H9 (cell line): ENCODE measurements around the gene MBNL1. TPM values are rescaled to one million over a fixed set of nuclear protein-coding genes. Genes with fewer than 3 reads are reported as not detected.

Experiments used
- DNase-seq: peaks from one replicate; pipeline ENCODE4 v3.0.0-alpha.2; 2017
- H2AFZ ChIP-seq: one replicate; pipeline ENCODE4 v1.6.1; 2013; ENCODE audit warnings: mild to moderate bottlenecking, low read length, control low read depth, moderate library complexity
- H2AK5ac ChIP-seq: 2 replicates; pipeline ENCODE4 v1.6.1; 2013; ENCODE audit warnings: low read length, control low read depth, mixed read lengths; ENCODE audit not compliant: insufficient read length
- H2BK120ac ChIP-seq: one replicate; pipeline ENCODE4 v1.6.1; 2013; ENCODE audit warnings: low read depth, mild to moderate bottlenecking, low read length, control low read depth, inconsistent platforms; ENCODE audit not compliant: poor library complexity, severe bottlenecking
- H2BK12ac ChIP-seq: 2 replicates; pipeline ENCODE4 v1.6.1; 2013; ENCODE audit warnings: low read length, control low read depth, mixed read lengths, low read depth; ENCODE audit not compliant: insufficient read length
- H2BK15ac ChIP-seq: 2 replicates; pipeline ENCODE4 v1.6.1; 2013; ENCODE audit warnings: low read depth, low read length, control low read depth
- H2BK20ac ChIP-seq: one replicate; pipeline ENCODE4 v1.6.1; 2013; ENCODE audit warnings: low read depth, mild to moderate bottlenecking, low read length, control low read depth, inconsistent platforms; ENCODE audit not compliant: poor library complexity, severe bottlenecking
- H2BK5ac ChIP-seq: 2 replicates; pipeline ENCODE4 v1.6.1; 2013; ENCODE audit warnings: low read length, control low read depth, mixed read lengths; ENCODE audit not compliant: insufficient read length
- H3K14ac ChIP-seq: 2 replicates; pipeline ENCODE4 v1.6.1; 2013; ENCODE audit warnings: low read length, control low read depth; ENCODE audit not compliant: insufficient read depth
- H3K18ac ChIP-seq: 2 replicates; pipeline ENCODE4 v1.6.1; 2013; ENCODE audit warnings: low read depth, mild to moderate bottlenecking, mixed read lengths, low read length, control low read depth; ENCODE audit not compliant: insufficient read length
- H3K23ac ChIP-seq: 2 replicates; pipeline ENCODE4 v1.6.1; 2013; ENCODE audit warnings: low read length, control low read depth, mixed read lengths, low read depth; ENCODE audit not compliant: insufficient read length
- H3K23me2 ChIP-seq: 2 replicates; pipeline ENCODE4 v1.6.1; 2013; ENCODE audit warnings: low read depth, mild to moderate bottlenecking, mixed read lengths, low read length, control low read depth; ENCODE audit not compliant: insufficient read length, poor library complexity, severe bottlenecking
- H3K27ac ChIP-seq: 2 replicates; pipeline ENCODE4 v1.5.1; 2013; ENCODE audit warnings: low read length, control low read depth, mixed read lengths, low read depth; ENCODE audit not compliant: insufficient read length
- H3K27me3 ChIP-seq: 2 replicates; pipeline ENCODE4 v1.6.1; 2013; ENCODE audit warnings: low read length, control low read depth, inconsistent platforms; ENCODE audit not compliant: insufficient read depth
- H3K4ac ChIP-seq: 2 replicates; pipeline ENCODE4 v1.6.1; 2013; ENCODE audit warnings: low read depth, mild to moderate bottlenecking, control low read depth, inconsistent platforms, low read length, moderate library complexity
- H3K4me1 ChIP-seq: 2 replicates; pipeline ENCODE4 v1.6.1; 2013; ENCODE audit warnings: low read length, control low read depth, inconsistent platforms; ENCODE audit not compliant: insufficient read depth
- H3K4me2 ChIP-seq: 2 replicates; pipeline ENCODE4 v1.6.1; 2013; ENCODE audit warnings: low read length, control low read depth, mixed read lengths; ENCODE audit not compliant: insufficient read length, insufficient read depth
- H3K56ac ChIP-seq: 2 replicates; pipeline ENCODE4 v1.6.1; 2013; ENCODE audit warnings: low read depth, mild to moderate bottlenecking, mixed read lengths, low read length, control low read depth; ENCODE audit not compliant: insufficient read length
- H3K79me1 ChIP-seq: 2 replicates; pipeline ENCODE4 v1.6.1; 2013; ENCODE audit warnings: low read depth, mild to moderate bottlenecking, moderate library complexity, low read length, control low read depth, inconsistent platforms; ENCODE audit not compliant: insufficient read depth, poor library complexity, severe bottlenecking
- H3K79me2 ChIP-seq: 2 replicates; pipeline ENCODE4 v1.6.1; 2013; ENCODE audit warnings: low read length, control low read depth, inconsistent platforms; ENCODE audit not compliant: insufficient read depth
- H3K9ac ChIP-seq: 2 replicates; pipeline ENCODE4 v1.6.1; 2013; ENCODE audit warnings: low read length, control low read depth, mixed read lengths; ENCODE audit not compliant: insufficient read length; ENCODE audit errors: extremely low read depth
- H3K9me3 ChIP-seq: one replicate; pipeline ENCODE4 v1.6.1; 2013; ENCODE audit warnings: low read depth, low read length, inconsistent platforms; ENCODE audit not compliant: control insufficient read depth
- H3T11ph ChIP-seq: one replicate; pipeline ENCODE4 v1.6.1; 2013; ENCODE audit warnings: mild to moderate bottlenecking, low read length, control low read depth, inconsistent platforms
- H4K20me1 ChIP-seq: one replicate; pipeline ENCODE4 v1.6.1; 2013; ENCODE audit not compliant: control insufficient read depth, insufficient read length, insufficient read depth
- H4K5ac ChIP-seq: 2 replicates; pipeline ENCODE4 v1.6.1; 2013; ENCODE audit warnings: low read depth, mild to moderate bottlenecking, mixed read lengths, low read length, control low read depth; ENCODE audit not compliant: insufficient read length
- H4K8ac ChIP-seq: replicated peaks from 2 replicates; pipeline ENCODE4 v1.6.1; 2013; ENCODE audit warnings: low read length, control low read depth, mixed read lengths, low read depth; ENCODE audit not compliant: insufficient read length
- H4K91ac ChIP-seq: 2 replicates; pipeline ENCODE4 v1.6.1; 2013; ENCODE audit warnings: low read depth, mild to moderate bottlenecking, moderate library complexity, mixed read lengths, low read length, control low read depth; ENCODE audit not compliant: insufficient read length
- H3K27ac Mint-ChIP-seq, 3 experiments: 2 replicates in 2 of 3; 3 replicates in 1 of 3; pipeline ENCODE4 v1.8.0; 2020 to 2021; ENCODE audit warnings: mixed read lengths in 3 of 3, mild to moderate bottlenecking in 1 of 3, moderate library complexity in 1 of 3
- H3K27me3 Mint-ChIP-seq: 2 replicates; pipeline ENCODE4 v1.8.0; 2021; ENCODE audit warnings: low read depth, mild to moderate bottlenecking, moderate library complexity, mixed read lengths
- H3K36me3 Mint-ChIP-seq, 3 experiments: 2 replicates in 2 of 3; 3 replicates in 1 of 3; pipeline ENCODE4 v1.8.0; 2020 to 2021; ENCODE audit warnings: low read depth in 3 of 3, mixed read lengths in 3 of 3; ENCODE audit not compliant: insufficient read depth in 1 of 3
- H3K4me1 Mint-ChIP-seq, 2 experiments: 2 replicates each; pipeline ENCODE4 v1.8.0; 2020; ENCODE audit warnings: mixed read lengths in 2 of 2
- H3K4me3 Mint-ChIP-seq, 2 experiments: 2 replicates in 1 of 2; 3 replicates in 1 of 2; pipeline ENCODE4 v1.8.0; 2020 to 2021; ENCODE audit warnings: mild to moderate bottlenecking in 2 of 2, mixed read lengths in 2 of 2, moderate library complexity in 1 of 2
- H3K9me3 Mint-ChIP-seq, 2 experiments: 2 replicates in 1 of 2; 3 replicates in 1 of 2; pipeline ENCODE4 v1.8.0; 2020; ENCODE audit warnings: mild to moderate bottlenecking in 2 of 2, mixed read lengths in 2 of 2, moderate library complexity in 1 of 2
- whole genome bisulfite sequencing: extraction: QIAGEN DNeasy Blood & Tissue Kit; methylation state at CpG from one replicate; pipeline ENCODE4 v1.1.7; 2013; ENCODE audit warnings: missing lambda C conversion rate, low lambda C conversion rate, mixed read lengths; ENCODE audit not compliant: insufficient read length; ENCODE audit errors: extremely low coverage; 5-methylcytosine and 5-hydroxymethylcytosine counted together
- total RNA-seq: library from RNA; stranded (reverse); gene quantifications from 2 replicates; pipeline ENCODE4 v1.2.1, GENCODE V29; 2021
- TF ChIP-seq, protein P1 (sequence below): fragments of 200-600 bp; sonication (generic); conservative IDR thresholded peaks from 3 replicates; pipeline ENCODE4 v1.8.0; 2021; ENCODE audit warnings: antibody characterized with exemption, mild to moderate bottlenecking

Gene MBNL1
- total RNA-seq, 1 experiment from 2014 or later: 14.9 TPM

DNA sequence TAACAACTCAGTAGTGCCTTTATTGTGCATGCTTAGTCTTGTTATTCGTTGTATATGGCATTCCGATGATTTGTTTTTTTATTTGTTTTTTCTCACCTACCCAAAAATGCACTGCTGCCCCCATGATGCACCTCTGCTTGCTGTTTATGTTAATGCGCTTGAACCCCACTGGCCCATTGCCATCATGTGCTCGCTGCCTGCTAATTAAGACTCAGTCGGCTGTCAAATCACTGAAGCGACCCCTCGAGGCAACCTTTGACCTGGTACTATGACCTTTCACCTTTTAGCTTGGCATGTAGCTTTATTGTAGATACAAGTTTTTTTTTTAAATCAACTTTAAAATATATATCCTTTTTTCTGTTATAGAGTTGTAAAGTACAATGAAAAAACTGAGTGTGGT lies 177.8 kb downstream of the MBNL1 start:
- H3K4me3 Mint-ChIP-seq: no peak overlapping the region
- H3K27ac ChIP-seq: no peak overlapping the region
- H4K8ac ChIP-seq: no peak overlapping the region
- no peaks in the 10 kb centered on the region for H3K9me3 Mint-ChIP-seq
- no peak overlapping the region for H3K23ac ChIP-seq
- H3K23me2 ChIP-seq: no peaks in the 10 kb centered on the region
- no peak overlapping the region for H2BK12ac ChIP-seq
- no peak overlapping the region for H3K18ac ChIP-seq
- H3K27me3 ChIP-seq: no peaks in the 10 kb centered on the region
- H3K14ac ChIP-seq: no peak overlapping the region
- H3K4me1 ChIP-seq: no peaks in the 10 kb centered on the region
- no peak overlapping the region for H4K5ac ChIP-seq
- peaks cover 3 to 6% of the 10 kb centered on the region in 2 experiments; a peak in 3 of 4 replicates for H3K4me1 Mint-ChIP-seq
- no peak overlapping the region for H3K56ac ChIP-seq
- no peak overlapping the region for H2BK5ac ChIP-seq
- TF ChIP-seq, protein P1, sequence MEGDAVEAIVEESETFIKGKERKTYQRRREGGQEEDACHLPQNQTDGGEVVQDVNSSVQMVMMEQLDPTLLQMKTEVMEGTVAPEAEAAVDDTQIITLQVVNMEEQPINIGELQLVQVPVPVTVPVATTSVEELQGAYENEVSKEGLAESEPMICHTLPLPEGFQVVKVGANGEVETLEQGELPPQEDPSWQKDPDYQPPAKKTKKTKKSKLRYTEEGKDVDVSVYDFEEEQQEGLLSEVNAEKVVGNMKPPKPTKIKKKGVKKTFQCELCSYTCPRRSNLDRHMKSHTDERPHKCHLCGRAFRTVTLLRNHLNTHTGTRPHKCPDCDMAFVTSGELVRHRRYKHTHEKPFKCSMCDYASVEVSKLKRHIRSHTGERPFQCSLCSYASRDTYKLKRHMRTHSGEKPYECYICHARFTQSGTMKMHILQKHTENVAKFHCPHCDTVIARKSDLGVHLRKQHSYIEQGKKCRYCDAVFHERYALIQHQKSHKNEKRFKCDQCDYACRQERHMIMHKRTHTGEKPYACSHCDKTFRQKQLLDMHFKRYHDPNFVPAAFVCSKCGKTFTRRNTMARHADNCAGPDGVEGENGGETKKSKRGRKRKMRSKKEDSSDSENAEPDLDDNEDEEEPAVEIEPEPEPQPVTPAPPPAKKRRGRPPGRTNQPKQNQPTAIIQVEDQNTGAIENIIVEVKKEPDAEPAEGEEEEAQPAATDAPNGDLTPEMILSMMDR: no peak
- peak overlapping the region in 1 of 3 experiments; percentile 7; a peak in 1 of 7 replicates for H3K27ac Mint-ChIP-seq
- no peak overlapping the region for H2AK5ac ChIP-seq
- no peak overlapping the region for H3T11ph ChIP-seq
- H3K79me1 ChIP-seq: no peaks in the 10 kb centered on the region
- H4K20me1 ChIP-seq: no peaks in the 10 kb centered on the region
- no peak overlapping the region for H2BK120ac ChIP-seq
- no peak overlapping the region for H3K9ac ChIP-seq
- H2BK20ac ChIP-seq: no peak overlapping the region
- H3K79me2 ChIP-seq: no peaks in the 10 kb centered on the region
- no peak overlapping the region for H2AFZ ChIP-seq
- H3K36me3 Mint-ChIP-seq: peaks cover 0 to 3% (median 0%) of the 10 kb centered on the region in 3 experiments; a peak in 2 of 7 replicates
- no peak overlapping the region for H4K91ac ChIP-seq
- H3K4ac ChIP-seq: no peak overlapping the region
- H3K27me3 Mint-ChIP-seq: no peaks in the 10 kb centered on the region
- no peaks in the 10 kb centered on the region for H3K9me3 ChIP-seq
- no peak for DNase-seq
- no CpG with 5 or more reads among the region's 7 CpGs for WGBS
- H3K4me2 ChIP-seq: no peak overlapping the region
- no peak overlapping the region for H2BK15ac ChIP-seq
